CD4-positive, alpha-beta T cell (primary cell): ENCODE measurements around the gene CPNE2. TPM values are rescaled to one million over a fixed set of nuclear protein-coding genes. Genes with fewer than 3 reads are reported as not detected.
"Not testable (repeated sequence)": the region's sequence is repeated elsewhere in the genome, so short reads cannot be mapped to it uniquely, and the experiment has no call there.

Experiments used
- ATAC-seq: fragments of 200-7000 bp; cut with Tn5 transposase; one replicate; pipeline ENCODE4 v1.10.0; 2022; ENCODE audit warnings: mild to moderate bottlenecking; ENCODE audit not compliant: poor library complexity
- CTCF ChIA-PET: fragments of 350-600 bp; sonication (Branson Sonifier 250); formaldehyde crosslinking; loops from one replicate; lab custom pipeline; 2021; ENCODE audit warnings: antibody characterized with exemption, inconsistent platforms; lab: Charles Lee
- POLR2A ChIA-PET: fragments of 350-600 bp; sonication (Branson Sonifier 250); formaldehyde crosslinking; loops from one replicate; lab custom pipeline; 2021; ENCODE audit warnings: antibody characterized with exemption, inconsistent platforms; lab: Charles Lee
- DNase-seq, 14 experiments: peaks; one replicate each; pipeline ENCODE4 v3.0.0-alpha.2; 2013 to 2020; ENCODE audit warnings: mixed read lengths in 2 of 14
- H3K27ac ChIP-seq, 2 donors: one replicate each; pipeline versions ENCODE4 v1.5.1 to v1.7.0; 2013; ENCODE audit warnings: low read length in 2 of 2, low read depth in 1 of 2, mild to moderate bottlenecking in 1 of 2
- H3K27me3 ChIP-seq, 2 experiments: 1 replicate in 1 of 2; 2 replicates in 1 of 2; pipeline versions ENCODE4 v1.6.1 to v1.7.0; 2013; ENCODE audit warnings: low read length in 2 of 2, control low read depth in 1 of 2, mild to moderate bottlenecking in 1 of 2, moderate library complexity in 1 of 2; ENCODE audit not compliant: insufficient read depth in 2 of 2, control insufficient read depth in 1 of 2
- H3K36me3 ChIP-seq: one replicate; pipeline ENCODE4 v1.6.1; 2013; ENCODE audit warnings: low read length, control low read depth; ENCODE audit not compliant: insufficient read depth
- H3K4me1 ChIP-seq: one replicate; pipeline ENCODE4 v1.6.1; 2013; ENCODE audit warnings: low read length, control low read depth; ENCODE audit not compliant: insufficient read depth
- H3K4me3 ChIP-seq: one replicate; pipeline ENCODE4 v1.5.1; 2013; ENCODE audit warnings: mild to moderate bottlenecking, low read length, moderate library complexity
- H3K9me3 ChIP-seq, 2 experiments: 1 replicate in 1 of 2; 2 replicates in 1 of 2; pipeline versions ENCODE4 v1.6.1 to v1.7.0; 2013; ENCODE audit warnings: low read length in 2 of 2, mild to moderate bottlenecking in 2 of 2, control low read depth in 1 of 2, moderate library complexity in 1 of 2; ENCODE audit not compliant: control insufficient read depth in 1 of 2, insufficient read depth in 1 of 2
- H3K27ac Mint-ChIP-seq: one replicate; pipeline ENCODE4 v1.8.0; 2020; ENCODE audit warnings: mixed read lengths
- H3K27me3 Mint-ChIP-seq: one replicate; pipeline ENCODE4 v1.8.0; 2021; ENCODE audit warnings: mixed read lengths
- H3K36me3 Mint-ChIP-seq: one replicate; pipeline ENCODE4 v1.8.0; 2021; ENCODE audit warnings: low read depth, mixed read lengths
- H3K4me1 Mint-ChIP-seq: one replicate; pipeline ENCODE4 v1.8.0; 2021; ENCODE audit warnings: low read depth, mixed read lengths
- H3K4me3 Mint-ChIP-seq: one replicate; pipeline ENCODE4 v1.8.0; 2020; ENCODE audit warnings: mild to moderate bottlenecking, mixed read lengths
- H3K9me3 Mint-ChIP-seq: one replicate; pipeline ENCODE4 v1.8.0; 2020; ENCODE audit warnings: mixed read lengths
- intact Hi-C, 2 experiments: fragments of 100-400 bp; cut with DNase I in 1 of 2; cut with micrococcal nuclease in 1 of 2; formaldehyde crosslinking; loops; one replicate each; pipeline versions ENCODE4 v1.15.1 to v1.9.0; 2023 to 2025; cut with DNase I, micrococcal nuclease
- total RNA-seq, 174 experiments: library from RNA in 2 of 174; stranded (reverse) in 2 of 174; gene quantifications; one replicate each; pipeline ENCODE4 v1.2.3 and lab custom pipeline; 2021 to 2026
- TF ChIP-seq, protein P1 (sequence below): fragments of 200-600 bp; IDR thresholded peaks from one replicate; pipeline ENCODE4 v1.8.0; 2022; ENCODE audit warnings: antibody characterized with exemption, mild to moderate bottlenecking

Gene CPNE2
- total RNA-seq, 2 experiments from 2014 or later: 2.2 to 3.5 TPM

DNA sequence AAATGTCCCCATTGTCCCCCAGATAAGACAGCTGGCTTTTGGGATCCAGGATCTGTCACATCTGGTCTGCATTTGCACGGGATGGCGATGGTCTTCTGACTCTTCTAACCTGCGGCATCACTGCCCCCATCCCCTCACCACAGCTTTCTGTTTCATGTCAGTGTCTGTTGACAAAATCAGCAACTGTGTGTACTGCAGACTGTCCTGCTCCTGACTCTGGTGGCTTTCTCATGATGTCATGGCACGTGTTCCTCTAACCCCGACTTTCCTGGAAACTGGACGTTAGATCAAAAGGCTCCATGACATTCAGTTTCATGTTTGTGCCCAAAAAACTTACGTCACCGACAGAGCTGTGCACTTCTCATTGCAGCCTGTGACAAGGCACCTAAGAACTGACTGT, 30.1 kb upstream of the CPNE2 start:
- no peak overlapping the region for H3K4me3 Mint-ChIP-seq
- H3K4me3 ChIP-seq: no peak overlapping the region
- H3K36me3 ChIP-seq: peaks cover 77% of the 10 kb centered on the region
- no peak for ATAC-seq
- POLR2A ChIA-PET: interaction anchor here (0.8 kb wide), 2 partner anchors 11 to 73 kb away, joined by 3 to 4 read pairs; partner anchors contain the start of gene NLRC5
- intact Hi-C loops: no loop called here
- no peaks in the 10 kb centered on the region for H3K9me3 Mint-ChIP-seq
- H3K36me3 Mint-ChIP-seq: peaks cover 83% of the 10 kb centered on the region
- DNase-seq: no peak
- no peak overlapping the region for H3K27ac ChIP-seq
- H3K4me1 ChIP-seq: peaks cover 16% of the 10 kb centered on the region
- CTCF ChIA-PET: interaction anchor here (1.5 kb wide), 1 partner anchor 98 kb away, joined by 3 read pairs; no protein-coding TSS in a partner anchor
- H3K27me3 ChIP-seq: no peaks in the 10 kb centered on the region
- no peak overlapping the region for H3K27ac Mint-ChIP-seq
- TF ChIP-seq, protein P1, sequence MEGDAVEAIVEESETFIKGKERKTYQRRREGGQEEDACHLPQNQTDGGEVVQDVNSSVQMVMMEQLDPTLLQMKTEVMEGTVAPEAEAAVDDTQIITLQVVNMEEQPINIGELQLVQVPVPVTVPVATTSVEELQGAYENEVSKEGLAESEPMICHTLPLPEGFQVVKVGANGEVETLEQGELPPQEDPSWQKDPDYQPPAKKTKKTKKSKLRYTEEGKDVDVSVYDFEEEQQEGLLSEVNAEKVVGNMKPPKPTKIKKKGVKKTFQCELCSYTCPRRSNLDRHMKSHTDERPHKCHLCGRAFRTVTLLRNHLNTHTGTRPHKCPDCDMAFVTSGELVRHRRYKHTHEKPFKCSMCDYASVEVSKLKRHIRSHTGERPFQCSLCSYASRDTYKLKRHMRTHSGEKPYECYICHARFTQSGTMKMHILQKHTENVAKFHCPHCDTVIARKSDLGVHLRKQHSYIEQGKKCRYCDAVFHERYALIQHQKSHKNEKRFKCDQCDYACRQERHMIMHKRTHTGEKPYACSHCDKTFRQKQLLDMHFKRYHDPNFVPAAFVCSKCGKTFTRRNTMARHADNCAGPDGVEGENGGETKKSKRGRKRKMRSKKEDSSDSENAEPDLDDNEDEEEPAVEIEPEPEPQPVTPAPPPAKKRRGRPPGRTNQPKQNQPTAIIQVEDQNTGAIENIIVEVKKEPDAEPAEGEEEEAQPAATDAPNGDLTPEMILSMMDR: no peak
- peaks cover 7% of the 10 kb centered on the region for H3K4me1 Mint-ChIP-seq
- H3K27me3 Mint-ChIP-seq: no peaks in the 10 kb centered on the region
- H3K9me3 ChIP-seq: no peaks in the 10 kb centered on the region

DNA sequence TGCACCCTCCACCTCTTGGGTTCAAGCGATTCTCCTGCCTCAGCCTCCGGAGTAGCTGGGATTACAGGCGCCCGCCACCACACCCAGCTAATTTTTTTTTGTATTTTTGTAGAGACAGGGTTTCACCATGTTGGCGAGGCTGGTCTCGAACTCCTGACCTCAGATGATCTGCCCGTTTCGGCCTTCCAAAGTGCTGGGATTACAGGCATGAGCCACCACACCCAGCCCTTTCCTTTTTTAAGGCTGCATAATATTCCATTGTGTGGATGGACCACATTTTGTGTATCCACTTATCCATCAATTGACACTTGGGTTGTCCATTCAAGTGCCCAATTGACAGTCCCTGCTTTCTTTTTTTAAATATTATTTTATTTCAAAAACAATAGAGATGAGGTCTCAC, 29.2 kb upstream of the CPNE2 start:
- POLR2A ChIA-PET: interaction anchor here (0.7 to 0.8 kb wide), 2 partner anchors 43 to 74 kb away, joined by 3 read pairs; partner anchors contain the start of gene NLRC5
- not testable (repeated sequence) for H3K9me3 ChIP-seq, H3K9me3 Mint-ChIP-seq

DNA sequence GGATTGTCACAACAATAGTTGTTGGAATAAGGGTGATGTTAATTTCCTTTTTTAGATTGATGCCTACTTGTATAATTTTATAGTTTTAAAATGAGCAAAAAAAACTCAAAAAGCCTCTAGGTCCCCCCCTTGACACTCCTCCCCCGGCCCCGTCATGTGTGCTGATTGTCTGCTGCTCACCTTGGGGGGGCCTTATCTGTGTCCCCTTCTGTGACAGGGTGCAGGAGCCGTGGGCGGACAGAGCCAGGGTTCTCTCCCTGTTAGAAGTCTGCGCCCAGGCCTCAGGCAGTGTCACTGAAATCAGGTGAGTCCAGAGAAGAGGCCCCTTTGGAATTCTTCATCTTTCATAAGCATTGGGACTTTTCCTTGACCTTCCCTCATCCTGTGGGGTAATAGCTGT, 27.4 kb upstream of the CPNE2 start:
- POLR2A ChIA-PET: no interaction called here

More for the DNA sequence above, 29.2 kb upstream of the CPNE2 start:
- H3K27ac ChIP-seq, ATAC-seq, H3K4me1 Mint-ChIP-seq, intact Hi-C loops, CTCF ChIA-PET, H3K27me3 ChIP-seq, H3K4me3 Mint-ChIP-seq, H3K4me3 ChIP-seq, DNase-seq, H3K27ac Mint-ChIP-seq, H3K27me3 Mint-ChIP-seq: not testable (repeated sequence)
- H3K4me1 ChIP-seq: peaks cover 16% of the 10 kb centered on the region
- H3K36me3 ChIP-seq: peaks cover 77% of the 10 kb centered on the region
- H3K36me3 Mint-ChIP-seq: peaks cover 81% of the 10 kb centered on the region

More for the DNA sequence above, 27.4 kb upstream of the CPNE2 start:
- Mint-ChIP-seq H3K9me3 (no peaks in the 10 kb centered on the region), H3K36me3 (peaks cover 79% of the 10 kb centered on the region), H3K27ac (no peak overlapping the region), H3K4me3 (no peak overlapping the region), H3K4me1 (peaks cover 11% of the 10 kb centered on the region), H3K27me3 (no peaks in the 10 kb centered on the region)
- Histone ChIP-seq H3K4me1 (peaks cover 16% of the 10 kb centered on the region), H3K27ac (no peak overlapping the region), H3K9me3 (no peaks in the 10 kb centered on the region), H3K4me3 (no peak overlapping the region), H3K27me3 (no peaks in the 10 kb centered on the region), H3K36me3 (peaks cover 77% of the 10 kb centered on the region)
- CTCF ChIA-PET: no interaction called here
- TF ChIP-seq, protein P1: no peak
- DNase-seq: no peak
- ATAC-seq: no peak
- intact Hi-C loops: no loop called here
